Activated CD4-positive, alpha-beta T cell treated with anti-CD3 and anti-CD28 coated beads for 1 hour (primary cell): ENCODE results near the gene ZC3H7B.
"Not testable (repeated sequence)": the region's sequence is repeated elsewhere in the genome, so short reads cannot be mapped to it uniquely, and the experiment has no call there.

Experiments used
- DNase-seq: peaks from one replicate; pipeline ENCODE4 v3.0.0-alpha.2; 2020

The ZC3H7B gene

GRCh38 chr22:41285820-41286638, 15.3 kb upstream of the ZC3H7B start, which contains the start of gene RANGAP1:
Gene RANGAP1, minus strand, starts transcription at chr22:41286187. Its CDS starts 5,143 bp downstream, at chr22:41281044.
- peak; percentile 98 for DNase-seq

- DNase-seq: no peak
These were observed 14.7 kb upstream of the ZC3H7B start for GRCh38 chr22:41286639-41287091.

GRCh38 chr22:41288245-41288946, 12.9 kb upstream of the ZC3H7B start:
- DNase-seq: no peak

- DNase-seq: no peak
These were observed 11.7 kb upstream of the ZC3H7B start for GRCh38 chr22:41289671-41290070.

GRCh38 chr22:41290262-41291221, 10.8 kb upstream of the ZC3H7B start:
- no peak for DNase-seq

DNA sequence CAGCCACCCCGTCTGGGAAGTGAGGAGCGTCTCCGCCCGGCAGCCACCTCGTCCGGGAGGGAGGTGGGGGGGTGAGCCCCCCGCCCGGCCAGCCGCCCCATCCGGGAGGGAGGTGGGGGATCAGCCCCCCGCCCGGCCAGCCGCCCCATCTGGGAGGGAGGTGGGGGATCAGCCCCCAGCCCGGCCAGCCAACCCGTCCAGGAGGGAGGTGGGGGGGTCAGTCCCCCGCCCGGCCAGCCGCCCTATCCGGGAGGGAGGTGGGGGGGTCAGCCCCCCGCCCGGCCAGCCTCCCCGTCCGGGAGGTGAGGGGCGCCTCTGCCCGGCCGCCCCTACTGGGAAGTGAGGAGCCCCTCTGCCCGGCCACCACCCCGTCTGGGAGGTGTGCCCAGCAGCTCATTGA, 6.5 kb upstream of the ZC3H7B start:
- DNase-seq: not testable (repeated sequence)

DNA sequence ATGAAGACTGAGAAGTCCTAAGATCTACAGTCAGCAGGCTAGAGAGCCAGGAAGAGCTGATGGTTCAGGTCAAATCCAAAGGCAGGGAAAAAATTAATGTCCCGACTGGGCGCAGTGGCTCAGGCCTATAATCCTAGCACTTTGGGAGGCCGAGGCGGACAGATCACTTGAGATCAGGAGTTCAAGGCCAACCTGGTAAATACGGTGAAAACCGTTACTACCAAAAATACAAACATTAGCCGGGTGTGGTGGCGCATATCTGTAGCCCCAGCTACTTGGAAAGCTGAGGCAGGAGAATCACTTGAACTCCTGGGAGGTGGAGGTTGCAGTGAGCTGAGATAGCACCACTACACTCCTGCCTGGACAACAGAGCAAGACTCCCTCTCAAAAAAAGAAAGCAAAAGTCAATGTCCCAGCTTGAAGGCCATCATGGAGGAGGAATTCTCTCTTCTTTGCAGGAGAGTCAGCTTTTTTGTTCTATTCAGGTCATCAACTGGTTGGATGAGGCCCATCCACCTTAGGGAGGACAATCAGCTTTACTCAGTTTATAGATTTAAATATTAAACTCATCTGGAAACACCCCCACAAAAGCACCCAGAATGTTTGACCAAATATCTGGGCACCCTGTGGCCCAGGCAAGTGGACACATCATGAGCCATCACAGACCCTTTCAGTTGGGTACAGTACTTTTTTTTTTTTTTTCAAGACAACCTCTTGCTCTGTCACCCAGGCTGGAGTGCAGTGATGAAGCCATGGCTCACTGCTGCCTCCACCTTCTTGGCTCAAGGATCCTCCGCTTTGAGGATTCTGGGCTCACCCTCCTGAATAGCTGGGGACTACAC, 4.3 kb upstream of the ZC3H7B start:
- no peak for DNase-seq

GRCh38 chr22:41300661-41301060, 664 bp upstream of the ZC3H7B start:
- no peak for DNase-seq

- no peak for DNase-seq
These were observed 869 bp downstream of the ZC3H7B start for GRCh38 chr22:41302021-41302767.

GRCh38 chr22:41302811-41303210, 1.5 kb downstream of the ZC3H7B start:
- DNase-seq: no peak

DNA sequence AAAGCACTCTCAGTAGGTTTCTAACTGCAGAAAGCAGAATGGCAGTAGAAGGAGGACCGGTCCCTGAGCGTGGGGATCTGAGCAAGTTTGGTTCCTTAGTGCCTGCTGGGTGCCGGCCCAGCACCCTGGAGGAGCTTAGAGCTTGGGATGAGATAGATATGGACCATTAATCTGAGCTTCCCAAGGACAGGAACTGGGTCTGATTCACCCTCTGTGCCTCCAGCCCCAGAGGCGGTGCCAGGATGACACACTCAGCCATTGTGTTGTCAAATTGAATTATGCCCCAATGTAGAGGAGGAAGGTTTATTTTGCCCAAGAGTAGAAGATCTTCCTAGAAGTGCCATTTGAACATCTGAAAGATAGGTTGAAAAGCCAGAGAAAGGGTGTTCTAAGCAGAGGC, 4.3 kb downstream of the ZC3H7B start:
- DNase-seq: no peak

DNA sequence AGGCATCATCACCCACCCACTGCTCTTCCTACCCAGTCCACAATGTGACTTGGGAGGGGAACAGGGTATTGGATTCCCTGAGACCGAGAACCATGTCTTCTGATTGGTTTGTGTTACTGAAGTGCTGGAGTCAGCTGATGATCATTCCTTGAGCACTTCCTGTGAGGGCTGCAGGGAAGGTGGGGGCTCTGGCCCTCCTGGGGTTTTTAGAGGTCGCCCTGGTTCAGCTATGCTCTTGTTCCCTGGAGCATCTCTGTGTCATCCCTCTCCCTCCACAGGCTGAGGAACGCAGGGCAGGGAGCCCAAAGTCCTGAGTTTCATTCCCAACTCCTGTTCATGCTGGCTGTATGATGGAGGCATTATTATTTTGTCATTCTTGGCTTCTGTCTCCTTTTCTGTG, 6.7 kb downstream of the ZC3H7B start:
- DNase-seq: no peak

DNA sequence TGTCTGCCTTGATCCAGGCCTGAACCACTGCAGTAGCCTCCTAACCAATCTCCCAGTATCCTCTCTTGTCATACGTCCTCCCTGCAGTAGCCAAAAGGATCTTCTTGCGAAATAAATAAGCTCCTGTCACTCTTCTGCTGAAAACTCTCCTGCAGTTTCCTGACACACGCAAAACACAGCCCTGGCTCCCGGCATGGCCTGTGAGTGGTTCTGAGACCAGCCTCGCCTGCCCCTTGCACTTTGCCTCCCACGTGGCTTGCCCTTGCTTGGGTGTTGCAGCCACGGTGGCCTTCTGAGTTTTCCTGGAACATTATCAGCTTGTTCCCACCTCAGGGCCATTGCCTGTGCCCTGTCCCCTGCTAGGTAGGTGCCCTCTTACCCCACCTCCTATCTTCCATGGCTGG, 7.2 kb downstream of the ZC3H7B start:
- DNase-seq: no peak

- DNase-seq: no peak
These were observed 9.0 kb downstream of the ZC3H7B start for GRCh38 chr22:41310336-41310735.

DNA sequence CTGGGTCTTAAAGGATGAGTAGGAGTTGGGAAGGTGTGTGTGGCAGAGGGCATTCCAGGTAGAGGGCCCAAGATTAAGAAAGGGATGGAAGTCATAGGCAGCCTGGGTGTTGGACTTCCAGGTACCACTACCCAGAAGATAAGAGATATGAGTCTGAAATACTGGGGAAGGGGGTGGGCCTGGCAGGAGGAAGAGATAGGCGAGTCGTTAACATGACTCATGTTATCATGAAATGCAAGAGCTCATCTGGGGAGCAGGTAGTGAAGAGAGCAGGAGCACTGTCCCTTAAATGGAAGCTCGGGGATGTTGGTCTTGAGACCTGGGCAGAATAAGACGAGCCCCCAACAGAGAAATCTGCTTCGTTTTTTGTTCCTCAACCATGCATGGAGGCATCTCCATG, 10.2 kb downstream of the ZC3H7B start:
- no peak for DNase-seq

- no peak for DNase-seq
These were observed 13.5 kb downstream of the ZC3H7B start for GRCh38 chr22:41314821-41315220.

DNA sequence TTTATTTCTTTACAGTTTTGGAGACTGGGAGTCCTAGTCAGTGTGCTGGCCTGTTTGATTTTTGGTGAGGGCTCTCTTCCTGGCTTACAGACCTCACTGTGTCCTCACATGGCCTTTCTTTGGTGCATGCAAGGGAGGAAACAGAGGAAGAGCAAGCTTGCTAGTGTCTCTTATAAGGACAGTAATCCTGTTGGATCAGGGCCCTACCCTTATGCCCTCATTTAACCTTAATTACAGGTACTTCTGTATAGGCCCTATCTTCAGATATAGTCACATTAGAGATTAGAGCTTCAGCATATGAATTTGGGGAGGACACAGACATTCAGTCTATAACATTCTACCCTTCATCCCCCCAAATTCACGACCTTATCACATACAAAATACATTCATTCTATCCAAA, 14.3 kb downstream of the ZC3H7B start:
- no peak for DNase-seq

DNA sequence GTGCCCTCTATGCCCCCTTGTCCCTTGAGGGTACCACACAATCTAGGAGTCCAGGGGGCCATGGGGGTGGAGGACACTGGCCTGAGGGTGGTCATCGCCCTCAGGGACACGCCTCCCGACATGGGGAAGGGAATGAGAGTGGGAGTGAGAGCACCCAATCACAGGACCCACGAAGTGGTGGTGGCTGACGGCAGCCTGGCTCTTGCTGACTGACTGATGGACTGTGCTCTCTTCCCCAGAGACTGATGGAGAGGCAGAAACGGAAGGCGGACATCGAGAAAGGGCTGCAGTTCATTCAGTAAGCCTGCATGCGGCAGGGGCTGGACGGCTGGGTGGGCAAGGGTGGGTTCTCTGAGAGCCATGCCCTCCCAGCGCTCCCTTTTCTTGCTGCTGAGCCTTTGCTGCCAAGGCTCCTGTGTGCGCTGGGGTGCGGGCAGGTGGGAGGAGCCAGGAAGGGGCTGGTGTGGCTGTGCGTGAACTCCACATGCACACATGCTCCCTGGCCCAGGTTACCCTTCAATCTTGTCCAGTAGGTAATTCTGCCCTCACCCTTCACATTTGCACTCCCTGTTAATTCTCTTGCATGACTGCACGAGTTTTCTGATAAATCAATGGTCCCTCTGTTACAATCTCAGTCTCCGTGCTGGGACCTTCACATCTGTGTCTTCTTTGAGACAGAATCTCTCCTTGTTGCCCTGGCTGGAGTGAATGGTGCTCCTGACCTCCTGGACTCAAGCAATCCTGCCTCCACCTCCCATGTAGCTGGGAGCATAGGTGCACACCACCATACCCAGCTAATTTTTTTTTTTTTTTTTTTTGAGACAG, 19.3 kb downstream of the ZC3H7B start:
- DNase-seq: no peak

GRCh38 chr22:41324821-41325528, 23.6 kb downstream of the ZC3H7B start:
- DNase-seq: no peak

GRCh38 chr22:41327124-41327523, 25.8 kb downstream of the ZC3H7B start:
- no peak for DNase-seq
